ENCODE results near the gene OBSCN.

Gene OBSCN

GRCh38 chr1:228286505-228287417 is 78.9 kb downstream of the OBSCN start:
- no peak for TF ChIP-seq CTCF (conservative IDR thresholded peaks at IDR 0.05; ENCODE audit: low read length)
- TF ChIP-seq EZH2phosphoT487 (IDR thresholded peaks at IDR 0.05; ENCODE audit: borderline replicate concordance): no peak
- no peak overlapping the region for H3K9ac ChIP-seq (ENCODE audit: low read depth, low read length, poor library complexity, severe bottlenecking)
- H4K20me1 ChIP-seq (ENCODE audit: insufficient read depth, low read length, poor library complexity, severe bottlenecking): no peaks in the 10 kb centered on the region
- H3K79me2 ChIP-seq (ENCODE audit: insufficient read depth, low read length): no peaks in the 10 kb centered on the region
- no peaks in the 10 kb centered on the region for H3F3A ChIP-seq (ENCODE audit: low read depth)
- H2AFZ ChIP-seq (ENCODE audit: low read length): no peak overlapping the region
- H3K4me1 ChIP-seq (ENCODE audit: insufficient read depth, low read length, poor library complexity, severe bottlenecking): no peaks in the 10 kb centered on the region
- H3K36me3 ChIP-seq (ENCODE audit: insufficient read depth, low read length): no peaks in the 10 kb centered on the region
- no peaks in the 10 kb centered on the region for H3K9me2 ChIP-seq (replicated peaks; ENCODE audit: low read depth, low read length)
- no peak overlapping the region for H3K4me2 ChIP-seq (ENCODE audit: low read depth, low read length, poor library complexity, severe bottlenecking)
- H3K27me3 ChIP-seq (ENCODE audit: insufficient read depth, low read length, poor library complexity, severe bottlenecking): no peaks in the 10 kb centered on the region
- H3K9me3 ChIP-seq (ENCODE audit: insufficient read depth, low read depth, low read length): no peaks in the 10 kb centered on the region
- no peak overlapping the region for H3K4me3 ChIP-seq (ENCODE audit: low read length, poor library complexity, severe bottlenecking)

- H3K9ac ChIP-seq (ENCODE audit: low read depth, low read length, poor library complexity, severe bottlenecking): no peak overlapping the region
- TF ChIP-seq EZH2phosphoT487 (IDR thresholded peaks at IDR 0.05; ENCODE audit: borderline replicate concordance) (no peak), CTCF (conservative IDR thresholded peaks at IDR 0.05; ENCODE audit: low read length) (no peak)
- no peaks in the 10 kb centered on the region for H3F3A ChIP-seq (ENCODE audit: low read depth)
- H4K20me1 ChIP-seq (ENCODE audit: insufficient read depth, low read length, poor library complexity, severe bottlenecking): no peaks in the 10 kb centered on the region
- no peaks in the 10 kb centered on the region for H3K4me1 ChIP-seq (ENCODE audit: insufficient read depth, low read length, poor library complexity, severe bottlenecking)
- H2AFZ ChIP-seq (ENCODE audit: low read length): no peak overlapping the region
- H3K4me2 ChIP-seq (ENCODE audit: low read depth, low read length, poor library complexity, severe bottlenecking): no peak overlapping the region
- H3K4me3 ChIP-seq (ENCODE audit: low read length, poor library complexity, severe bottlenecking): no peak overlapping the region
- H3K79me2 ChIP-seq (ENCODE audit: insufficient read depth, low read length): no peaks in the 10 kb centered on the region
- H3K27me3 ChIP-seq (ENCODE audit: insufficient read depth, low read length, poor library complexity, severe bottlenecking): no peaks in the 10 kb centered on the region
- no peaks in the 10 kb centered on the region for H3K9me3 ChIP-seq (ENCODE audit: insufficient read depth, low read depth, low read length)
- H3K9me2 ChIP-seq (replicated peaks; ENCODE audit: low read depth, low read length): no peaks in the 10 kb centered on the region
- no peaks in the 10 kb centered on the region for H3K36me3 ChIP-seq (ENCODE audit: insufficient read depth, low read length)
Measured at GRCh38 chr1:228287541-228288425, 79.9 kb downstream of the OBSCN start.

DNA sequence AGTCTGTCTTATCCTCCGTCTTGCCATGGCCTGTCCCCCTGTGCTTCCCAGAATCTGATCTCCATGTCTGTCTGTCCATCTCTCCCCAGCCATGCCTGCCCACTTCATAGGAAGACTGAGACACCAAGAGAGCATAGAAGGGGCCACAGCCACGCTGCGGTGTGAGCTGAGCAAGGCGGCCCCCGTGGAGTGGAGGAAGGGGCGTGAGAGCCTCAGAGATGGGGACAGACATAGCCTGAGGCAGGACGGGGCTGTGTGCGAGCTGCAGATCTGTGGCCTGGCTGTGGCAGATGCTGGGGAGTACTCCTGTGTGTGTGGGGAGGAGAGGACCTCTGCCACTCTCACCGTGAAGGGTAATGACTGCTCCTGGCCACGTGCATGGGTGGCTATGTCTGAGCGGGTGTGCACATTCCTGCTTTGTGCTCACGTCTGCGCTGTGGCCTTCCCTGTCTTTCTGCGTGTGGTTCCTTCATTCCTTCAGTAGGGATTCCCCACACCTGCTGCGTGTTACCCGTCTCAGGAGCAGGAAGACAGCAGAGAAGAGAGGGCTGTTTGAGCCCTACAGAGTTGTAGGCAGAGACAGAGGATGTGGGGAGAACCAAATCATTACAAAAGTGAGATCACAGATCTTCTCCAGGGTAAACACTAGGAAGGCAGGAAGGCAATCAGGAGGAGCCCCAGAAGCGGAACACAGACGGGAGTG is 80.8 kb downstream of the OBSCN start:
- no peaks in the 10 kb centered on the region for H4K20me1 ChIP-seq (ENCODE audit: insufficient read depth, low read length, poor library complexity, severe bottlenecking)
- H3K9ac ChIP-seq (ENCODE audit: low read depth, low read length, poor library complexity, severe bottlenecking): no peak overlapping the region
- H3K4me2 ChIP-seq (ENCODE audit: low read depth, low read length, poor library complexity, severe bottlenecking): no peak overlapping the region
- no peaks in the 10 kb centered on the region for H3F3A ChIP-seq (ENCODE audit: low read depth)
- no peak overlapping the region for H2AFZ ChIP-seq (ENCODE audit: low read length)
- H3K4me1 ChIP-seq (ENCODE audit: insufficient read depth, low read length, poor library complexity, severe bottlenecking): no peaks in the 10 kb centered on the region
- H3K9me3 ChIP-seq (ENCODE audit: insufficient read depth, low read depth, low read length): no peaks in the 10 kb centered on the region
- TF ChIP-seq CTCF (conservative IDR thresholded peaks at IDR 0.05; ENCODE audit: low read length) (no peak), EZH2phosphoT487 (IDR thresholded peaks at IDR 0.05; ENCODE audit: borderline replicate concordance) (no peak)
- H3K27me3 ChIP-seq (ENCODE audit: insufficient read depth, low read length, poor library complexity, severe bottlenecking): no peaks in the 10 kb centered on the region
- H3K9me2 ChIP-seq (replicated peaks; ENCODE audit: low read depth, low read length): no peaks in the 10 kb centered on the region
- no peaks in the 10 kb centered on the region for H3K36me3 ChIP-seq (ENCODE audit: insufficient read depth, low read length)
- H3K4me3 ChIP-seq (ENCODE audit: low read length, poor library complexity, severe bottlenecking): no peak overlapping the region
- H3K79me2 ChIP-seq (ENCODE audit: insufficient read depth, low read length): no peaks in the 10 kb centered on the region
